ENCODE measurements around the gene STON2.
"Not testable (repeated sequence)": the region's sequence is repeated elsewhere in the genome, so short reads cannot be mapped to it uniquely, and the experiment has no call there.

The STON2 gene

GRCh38 chr14:81273521-81273920, 126.6 kb downstream of the STON2 start:
- no peak for FAIRE-seq
- no peak for DNase-seq (ENCODE audit: insufficient read length, low spot score)

- FAIRE-seq (no peak), DNase-seq (ENCODE audit: insufficient read length, low spot score) (no peak)
These were observed 127.8 kb downstream of the STON2 start for GRCh38 chr14:81272317-81272716.

GRCh38 chr14:81269979-81270375, 130.1 kb downstream of the STON2 start:
- FAIRE-seq (no peak), DNase-seq (ENCODE audit: insufficient read length, low spot score) (no peak)

GRCh38 chr14:81269100-81269978, 130.8 kb downstream of the STON2 start:
- peak; percentile 78 for DNase-seq (ENCODE audit: insufficient read length, low spot score)
- FAIRE-seq, result no peak

DNA sequence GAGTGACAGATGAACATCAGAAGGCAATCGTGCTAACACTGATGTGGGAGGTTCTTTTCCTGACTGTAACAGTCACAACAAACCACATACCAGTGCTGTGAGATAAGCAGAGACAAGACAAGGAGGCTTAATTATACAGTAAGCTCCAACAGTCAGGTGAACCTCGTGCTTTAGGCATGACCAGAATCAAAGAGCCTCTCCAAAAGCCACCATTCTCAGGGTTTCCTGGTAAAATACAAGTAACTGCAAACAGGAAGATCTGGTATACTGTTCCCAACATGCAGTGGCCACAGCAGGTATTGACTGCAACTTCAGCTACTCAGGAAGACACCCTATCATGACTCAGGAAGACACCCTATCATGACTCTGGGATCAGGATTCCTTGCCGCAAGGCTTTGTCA, 132.1 kb downstream of the STON2 start:
- DNase-seq (ENCODE audit: insufficient read length, low spot score) (no peak), FAIRE-seq (peak; percentile 23)

DNA sequence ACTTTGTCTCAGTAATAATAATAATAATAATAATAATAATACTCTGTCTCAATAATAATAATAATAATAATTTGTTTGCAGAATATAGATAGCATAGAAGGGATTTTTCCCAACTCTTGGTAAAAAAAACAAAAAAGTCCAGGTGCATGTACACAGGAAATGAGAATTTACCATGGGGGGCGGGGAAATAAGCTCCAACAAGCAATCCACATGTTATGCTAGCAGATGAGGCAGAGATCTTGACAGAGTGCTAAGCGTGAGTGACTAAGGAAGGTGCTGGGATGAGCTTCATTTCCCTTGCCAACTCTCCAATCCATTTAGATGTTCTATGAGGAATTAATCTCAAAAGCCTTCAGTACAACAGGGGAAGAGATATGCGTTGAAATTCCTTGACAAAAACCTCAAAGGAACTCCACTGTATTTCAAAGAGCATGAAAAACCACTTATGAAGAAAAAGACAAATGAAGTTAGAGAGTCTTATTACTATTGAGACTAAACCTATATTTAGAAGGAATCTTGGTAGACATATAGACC, 134.4 kb downstream of the STON2 start:
- no peak for FAIRE-seq

DNA sequence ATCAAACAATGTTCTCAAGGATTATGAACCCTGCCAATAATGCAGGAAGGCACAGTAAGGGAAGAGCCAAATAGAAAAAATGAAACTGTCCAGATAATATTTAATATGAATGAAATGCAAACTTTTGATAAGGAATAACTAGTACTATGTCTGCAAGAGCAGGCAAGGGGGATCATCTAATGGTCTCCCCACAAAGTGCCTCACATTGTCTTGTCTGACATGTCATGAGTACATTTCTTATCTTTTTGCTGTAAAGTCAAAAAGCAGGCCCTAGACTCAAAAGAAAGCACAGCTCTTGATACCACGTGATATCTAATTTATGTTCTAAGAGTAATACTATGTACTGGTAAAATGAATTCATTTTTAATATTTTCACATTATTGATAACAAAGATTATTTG, 135.5 kb downstream of the STON2 start:
- no peak for FAIRE-seq
- no peak for DNase-seq (ENCODE audit: insufficient read length, low spot score)

More for the DNA sequence above, 134.4 kb downstream of the STON2 start:
- no peak for DNase-seq (ENCODE audit: insufficient read length, low spot score)

- DNase-seq (ENCODE audit: insufficient read length, low spot score) (no peak), FAIRE-seq (no peak)
These were observed 136.2 kb downstream of the STON2 start for GRCh38 chr14:81263777-81264410.

GRCh38 chr14:81261176-81261575, 138.9 kb downstream of the STON2 start:
- FAIRE-seq (no peak), DNase-seq (ENCODE audit: insufficient read length, low spot score) (no peak)

DNA sequence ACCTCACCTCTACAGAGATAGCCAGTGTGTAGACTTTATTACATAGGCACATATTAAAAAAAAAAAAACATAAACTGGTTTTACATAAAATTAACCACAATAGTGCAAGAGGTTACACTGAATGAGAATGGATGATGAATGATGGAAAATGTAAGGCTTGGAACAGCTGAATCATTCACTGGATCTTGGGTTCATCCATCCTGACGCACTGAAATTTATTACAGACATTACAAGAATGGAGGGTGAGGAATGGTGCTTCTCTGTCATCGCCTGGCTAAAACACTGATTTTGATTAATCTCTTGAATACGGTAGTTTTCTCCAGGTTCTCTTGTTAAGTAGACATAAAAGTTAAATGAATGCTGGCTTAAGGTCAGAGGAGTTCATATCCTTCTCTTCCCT, 139.4 kb downstream of the STON2 start:
- FAIRE-seq, result no peak
- DNase-seq (ENCODE audit: insufficient read length, low spot score), result no peak

- FAIRE-seq (no peak), DNase-seq (ENCODE audit: insufficient read length, low spot score) (no peak)
These were observed 143.7 kb downstream of the STON2 start for GRCh38 chr14:81256289-81256960.

GRCh38 chr14:81252278-81252677, 147.8 kb downstream of the STON2 start:
- DNase-seq (ENCODE audit: insufficient read length, low spot score), result no peak
- no peak for FAIRE-seq

DNA sequence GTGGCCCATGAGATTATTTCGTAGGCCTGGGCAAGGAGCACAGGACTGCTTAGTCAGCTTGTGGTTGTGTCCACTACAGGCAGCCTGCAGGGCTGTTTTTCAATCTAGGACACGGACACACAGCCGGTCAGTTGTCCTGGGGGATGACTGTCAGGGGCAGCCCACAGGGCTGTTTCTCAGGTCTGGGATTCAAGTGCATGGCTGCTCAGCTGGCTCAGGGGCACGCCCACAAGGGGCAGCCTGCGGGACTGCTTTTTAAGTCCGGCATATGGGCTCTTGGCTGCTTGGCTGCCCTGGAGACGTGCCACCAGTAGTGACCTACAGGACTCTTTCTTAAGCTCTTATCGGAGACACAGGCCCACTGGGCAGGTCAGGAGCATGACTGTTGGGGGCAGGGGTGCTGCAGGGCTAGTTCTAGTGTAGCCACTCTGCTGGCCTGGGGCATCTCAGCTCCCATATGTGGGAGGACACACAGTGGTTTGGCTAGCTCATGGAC, 152.8 kb downstream of the STON2 start:
- no peak for FAIRE-seq
- DNase-seq (ENCODE audit: insufficient read length, low spot score), result no peak

DNA sequence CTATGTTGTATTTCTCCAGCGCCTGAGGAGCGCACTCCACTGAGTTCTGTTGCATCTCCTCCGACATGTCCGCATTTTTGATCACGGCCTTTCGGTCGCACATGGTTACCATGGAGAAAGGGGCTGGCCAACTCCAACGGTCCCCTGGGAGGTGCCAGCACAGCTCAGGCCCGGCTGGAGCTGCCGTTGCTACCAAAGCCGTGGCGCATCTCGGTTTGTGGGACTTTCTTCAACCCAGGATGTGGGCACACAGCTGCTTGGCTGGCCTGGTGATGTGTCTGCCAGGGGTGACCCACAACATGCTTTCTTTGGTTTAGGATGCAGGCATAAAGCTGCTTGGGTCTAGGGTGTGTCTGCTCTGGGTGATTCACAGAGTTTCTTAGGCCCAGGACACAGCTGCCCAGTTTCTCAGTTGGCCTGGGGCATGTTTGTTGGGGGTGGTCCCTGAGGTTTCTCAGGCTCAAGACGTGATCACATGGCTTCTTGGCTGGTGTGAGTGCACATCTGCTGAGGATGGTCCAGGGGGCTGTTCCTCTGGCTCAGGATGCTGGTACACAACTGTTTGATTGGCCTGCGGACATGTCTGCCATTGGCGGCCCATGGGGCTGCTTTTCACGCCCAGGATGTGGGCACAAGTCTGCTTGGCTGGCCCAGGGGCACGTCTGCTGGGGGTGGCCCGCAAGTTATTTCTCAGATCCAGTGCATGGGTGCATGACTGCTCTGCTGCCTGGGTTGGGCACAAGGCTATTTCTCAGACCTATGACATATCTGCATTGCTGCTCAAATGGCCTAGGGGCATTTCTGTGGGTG, 153.5 kb downstream of the STON2 start:
- no peak for FAIRE-seq
- peak; percentile 24 for DNase-seq (ENCODE audit: insufficient read length, low spot score)

GRCh38 chr14:81245771-81246170, 154.4 kb downstream of the STON2 start:
- no peak for FAIRE-seq
- no peak for DNase-seq (ENCODE audit: insufficient read length, low spot score)

DNA sequence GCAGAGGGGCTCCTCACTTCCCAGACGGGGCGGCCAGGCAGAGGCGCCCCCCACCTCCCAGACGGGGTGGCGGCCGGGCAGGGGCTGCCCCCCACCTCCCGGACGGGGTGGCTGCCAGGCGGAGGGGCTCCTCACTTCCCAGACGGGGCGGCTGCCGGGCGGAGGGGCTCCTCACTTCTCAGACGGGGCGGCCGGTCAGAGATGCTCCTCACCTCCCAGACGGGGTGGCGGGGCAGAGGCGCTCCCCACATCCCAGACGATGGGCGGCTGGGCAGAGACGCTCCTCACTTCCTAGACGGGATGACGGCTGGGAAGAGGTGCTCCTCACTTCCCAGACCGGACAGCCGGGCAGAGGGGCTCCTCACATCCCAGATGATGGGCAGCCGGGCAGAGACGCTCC, 155.7 kb downstream of the STON2 start:
- FAIRE-seq, result not testable (repeated sequence)

DNA sequence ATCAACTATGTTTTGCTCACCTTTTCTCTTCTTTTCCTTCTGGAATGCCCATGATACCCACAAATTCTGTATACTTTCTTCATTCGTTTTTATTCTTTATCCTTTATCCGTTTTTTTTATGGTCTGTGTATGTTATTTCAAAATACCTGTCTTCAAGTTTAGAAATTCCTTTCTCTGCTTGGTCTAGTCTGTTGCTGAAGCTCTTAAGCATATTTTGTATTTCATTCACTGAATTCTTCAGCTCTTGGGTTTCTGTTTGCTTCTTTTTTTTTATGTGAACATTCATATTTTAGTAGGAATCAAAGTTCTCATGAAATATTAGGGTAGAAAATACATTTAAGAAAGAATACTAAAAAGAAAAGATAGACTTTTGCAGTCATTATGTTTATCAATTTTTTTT, 156.6 kb downstream of the STON2 start:
- no peak for DNase-seq (ENCODE audit: insufficient read length, low spot score)
- no peak for FAIRE-seq

More for the DNA sequence above, 155.7 kb downstream of the STON2 start:
- DNase-seq (ENCODE audit: insufficient read length, low spot score), result not testable (repeated sequence)

- DNase-seq (ENCODE audit: insufficient read length, low spot score); FAIRE-seq: not testable (repeated sequence)
These were observed 163.3 kb downstream of the STON2 start for GRCh38 chr14:81236849-81237248.

DNA sequence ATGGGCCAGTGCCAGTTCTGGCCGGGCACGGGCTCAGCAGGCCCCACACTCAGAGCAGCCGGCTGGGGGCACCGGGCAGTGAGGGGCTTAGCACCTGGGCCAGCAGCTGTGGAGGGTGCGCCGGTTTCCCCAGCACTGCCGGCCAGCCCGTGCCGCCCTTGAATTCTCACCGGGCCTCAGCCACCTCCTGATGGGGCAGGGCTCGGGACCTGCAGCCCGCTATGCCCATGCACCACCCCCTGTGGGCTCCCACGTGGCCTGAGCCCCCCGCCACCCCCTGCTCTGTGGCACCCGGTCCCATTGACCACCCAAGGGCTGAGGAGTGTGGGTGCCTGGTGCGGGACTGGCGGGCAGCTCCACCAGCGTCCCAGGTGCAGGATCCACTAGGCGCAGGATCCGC, 164.0 kb downstream of the STON2 start:
- DNase-seq (ENCODE audit: insufficient read length, low spot score) (no peak), FAIRE-seq (no peak)

DNA sequence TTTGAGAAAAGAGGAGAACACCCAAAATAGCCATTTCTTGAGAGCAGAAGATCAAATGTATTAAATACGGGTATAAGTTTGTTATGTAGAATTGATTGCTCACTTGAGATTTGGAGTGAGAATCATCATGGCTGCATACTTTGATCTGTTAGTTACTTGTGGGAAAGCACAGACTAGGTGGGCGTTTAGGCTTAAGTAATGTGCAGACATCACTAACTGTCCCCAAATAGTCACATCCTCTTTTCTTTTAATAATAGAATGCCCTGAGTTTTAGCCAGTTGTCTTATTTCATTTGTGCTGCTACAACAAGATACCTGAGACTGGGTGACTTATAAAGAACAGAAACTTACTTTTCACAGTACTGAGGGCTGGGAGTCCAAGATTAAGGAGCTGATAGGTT, 165.0 kb downstream of the STON2 start:
- FAIRE-seq, result no peak
- DNase-seq (ENCODE audit: insufficient read length, low spot score), result no peak
